Ascending aorta (tissue), 2 donors: ENCODE results near the gene SLC2A2. TPM values are rescaled to one million over a fixed set of nuclear protein-coding genes. Genes with fewer than 3 reads are reported as not detected.

Experiments
- DNase-seq, 2 donors: peaks; one replicate each; pipeline ENCODE4 v3.0.0-alpha.2; 2019; ENCODE audit warnings: low spot score in 2 of 2
- H3K27ac ChIP-seq, 2 donors: fragments of 200-600 bp; sonication (generic); one replicate each; pipeline ENCODE4 v1.5.1; 2016 to 2017; ENCODE audit warnings: mild to moderate bottlenecking in 1 of 2
- H3K27me3 ChIP-seq: fragments of 200-600 bp; sonication (generic); one replicate; pipeline ENCODE4 v1.5.1; 2017
- H3K36me3 ChIP-seq, 2 donors: fragments of 200-600 bp; sonication (generic); one replicate each; pipeline ENCODE4 v1.5.1; 2016
- H3K4me1 ChIP-seq, 2 donors: fragments of 200-600 bp; sonication (generic); one replicate each; pipeline ENCODE4 v1.5.1; 2016 to 2017; ENCODE audit warnings: mild to moderate bottlenecking in 1 of 2
- H3K4me3 ChIP-seq, 2 donors: fragments of 200-600 bp; sonication (generic); one replicate each; pipeline ENCODE4 v1.5.1; 2016 to 2017; ENCODE audit warnings: mild to moderate bottlenecking in 1 of 2
- H3K9me3 ChIP-seq, 2 donors: fragments of 200-600 bp; sonication (generic); one replicate each; pipeline ENCODE4 v1.5.1; 2016
- CTCF ChIP-seq, 3 experiments: fragments of 200-600 bp in 2 of 3; fragments of 450-650 bp in 1 of 3; sonication (generic) in 2 of 3; IDR thresholded peaks; one replicate each; pipeline ENCODE4 v1.5.1; 2016 to 2019; ENCODE audit warnings: antibody characterized with exemption in 3 of 3, mild to moderate bottlenecking in 1 of 3, moderate library complexity in 1 of 3
- intact Hi-C: fragments of 100-400 bp; cut with DNase I; formaldehyde crosslinking; loops from one replicate; pipeline ENCODE4 v1.15.1; 2023
- total RNA-seq: library from RNA; depleted of rRNA; stranded (reverse); fragments of >200 nt; gene quantifications from one replicate; pipeline ENCODE4 v1.1.0, GENCODE V29; 2016

Gene SLC2A2
- total RNA-seq, 1 donor from 2014 or later, result not detected

- H3K27ac ChIP-seq, result no peak overlapping the region
- peak in 1 of 2 donors; percentile 70 for DNase-seq
- H3K4me3 ChIP-seq, result peak overlapping the region; percentile 41 to 65
- intact Hi-C loops, result no loop called here
- H3K9me3 ChIP-seq, result no peaks in the 10 kb centered on the region
- no peak for TF ChIP-seq CTCF (IDR thresholded peaks at IDR 0.05)
- no peaks in the 10 kb centered on the region for H3K4me1 ChIP-seq
- H3K27me3 ChIP-seq, result no peaks in the 10 kb centered on the region
- H3K36me3 ChIP-seq, result no peaks in the 10 kb centered on the region
These were observed 1.7 kb upstream of the SLC2A2 start for GRCh38 chr3:171028025-171028778.

- intact Hi-C loops, result no loop called here
- H3K27ac ChIP-seq, result no peak overlapping the region
- no peaks in the 10 kb centered on the region for H3K4me1 ChIP-seq
- TF ChIP-seq CTCF (IDR thresholded peaks at IDR 0.05), result no peak
- H3K27me3 ChIP-seq, result no peaks in the 10 kb centered on the region
- H3K36me3 ChIP-seq, result no peaks in the 10 kb centered on the region
- no peak overlapping the region for H3K4me3 ChIP-seq
- H3K9me3 ChIP-seq, result no peaks in the 10 kb centered on the region
- DNase-seq, result no peak
These were observed 3.0 kb downstream of the SLC2A2 start for GRCh38 chr3:171023566-171023965.

- no peak for DNase-seq
- no peaks in the 10 kb centered on the region for H3K4me1 ChIP-seq
- no peak overlapping the region for H3K27ac ChIP-seq
- intact Hi-C loops, result no loop called here
- H3K4me3 ChIP-seq, result no peak overlapping the region
- no peaks in the 10 kb centered on the region for H3K27me3 ChIP-seq
- H3K9me3 ChIP-seq, result no peaks in the 10 kb centered on the region
- TF ChIP-seq CTCF (IDR thresholded peaks at IDR 0.05), result no peak
- H3K36me3 ChIP-seq, result no peaks in the 10 kb centered on the region
These were observed 5.1 kb downstream of the SLC2A2 start for GRCh38 chr3:171021377-171021776.

- Histone ChIP-seq H3K27ac (no peak overlapping the region), H3K36me3 (no peaks in the 10 kb centered on the region), H3K27me3 (no peaks in the 10 kb centered on the region), H3K4me3 (no peak overlapping the region), H3K4me1 (no peaks in the 10 kb centered on the region), H3K9me3 (no peaks in the 10 kb centered on the region)
- TF ChIP-seq CTCF (IDR thresholded peaks at IDR 0.05), result no peak
- intact Hi-C loops, result no loop called here
- no peak for DNase-seq
These were observed 8.2 kb downstream of the SLC2A2 start for GRCh38 chr3:171018156-171018935.

GRCh38 chr3:171013822-171014748 lies 12.4 kb downstream of the SLC2A2 start:
- Histone ChIP-seq H3K36me3 (no peaks in the 10 kb centered on the region), H3K9me3 (no peaks in the 10 kb centered on the region), H3K4me3 (no peak overlapping the region), H3K27ac (no peak overlapping the region), H3K4me1 (no peaks in the 10 kb centered on the region), H3K27me3 (no peaks in the 10 kb centered on the region)
- no peak for DNase-seq
- intact Hi-C loops, result no loop called here
- TF ChIP-seq CTCF (IDR thresholded peaks at IDR 0.05), result no peak
